SW480 (cell line): ENCODE results near the gene TMC2.
"Not testable (repeated sequence)": the region's sequence is repeated elsewhere in the genome, so short reads cannot be mapped to it uniquely, and the experiment has no call there.

ENCODE experiments used
- DNase-seq: peaks from one replicate; pipeline ENCODE4 v3.0.0-alpha.2; 2016; ENCODE audit warnings: low spot score

TMC2 gene

GRCh38 chr20:2663887-2664719 lies 127.7 kb downstream of the TMC2 start, which contains the start of gene IDH3B:
Gene IDH3B, minus strand, starts transcription at chr20:2664216. Its CDS starts 28 bp downstream, at chr20:2664188.
- peak; percentile 95 for DNase-seq

- DNase-seq = no peak
These were observed 135.6 kb downstream of the TMC2 start for GRCh38 chr20:2671977-2672376.

- no peak for DNase-seq
These were observed 136.1 kb downstream of the TMC2 start for GRCh38 chr20:2672446-2672845.

- no peak for DNase-seq
These were observed 137.1 kb downstream of the TMC2 start for GRCh38 chr20:2673453-2673852.

- no peak for DNase-seq
These were observed 143.7 kb downstream of the TMC2 start for GRCh38 chr20:2680046-2680445.

GRCh38 chr20:2682040-2682439 lies 145.7 kb downstream of the TMC2 start:
- DNase-seq = not testable (repeated sequence)

- DNase-seq = not testable (repeated sequence)
These were observed 148.4 kb downstream of the TMC2 start for GRCh38 chr20:2684817-2685216.

- no peak for DNase-seq
These were observed 151.1 kb downstream of the TMC2 start for GRCh38 chr20:2687514-2687913.

GRCh38 chr20:2688041-2688591 lies 151.7 kb downstream of the TMC2 start:
- no peak for DNase-seq

- DNase-seq = no peak
These were observed 153.8 kb downstream of the TMC2 start for GRCh38 chr20:2690213-2690612.

GRCh38 chr20:2690718-2691117 lies 154.3 kb downstream of the TMC2 start:
- no peak for DNase-seq

- DNase-seq = no peak
These were observed 154.8 kb downstream of the TMC2 start for GRCh38 chr20:2691127-2691526.
